HG03135 (cell line): ENCODE data around the gene XIST.
"Not testable (repeated sequence)": the region's sequence is repeated elsewhere in the genome, so short reads cannot be mapped to it uniquely, and the experiment has no call there.

Source experiments
- ATAC-seq: cut with Tn5 transposase; IDR thresholded peaks from one replicate; pipeline ENCODE4 v1.9.1; 2021; ENCODE audit warnings: mild to moderate bottlenecking, moderate library complexity; ENCODE audit not compliant: unreplicated experiment

Gene XIST

GRCh38 chrX:73840120-73840924, 12.2 kb downstream of the XIST start:
- ATAC-seq, result no peak

- ATAC-seq, result no peak
These were observed 13.4 kb downstream of the XIST start for GRCh38 chrX:73839152-73839551.

DNA sequence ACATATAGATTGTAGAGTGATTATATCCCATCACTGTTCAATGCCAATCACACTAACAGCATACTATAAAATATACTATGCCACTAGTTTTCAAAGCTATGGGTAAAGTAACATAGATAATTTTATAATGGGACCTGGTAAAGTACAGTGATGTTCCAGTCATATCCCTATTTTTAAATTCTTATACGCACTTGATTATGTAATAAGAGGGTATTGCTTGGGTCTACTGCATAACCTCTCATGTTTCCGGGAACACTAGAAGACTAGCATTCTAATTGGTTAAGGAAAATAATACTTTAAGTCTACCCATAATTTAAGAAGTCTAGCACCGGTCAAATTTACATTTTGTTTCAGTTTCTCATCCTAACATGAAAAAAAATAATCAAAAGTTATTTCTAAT, 14.4 kb downstream of the XIST start:
- no peak for ATAC-seq

DNA sequence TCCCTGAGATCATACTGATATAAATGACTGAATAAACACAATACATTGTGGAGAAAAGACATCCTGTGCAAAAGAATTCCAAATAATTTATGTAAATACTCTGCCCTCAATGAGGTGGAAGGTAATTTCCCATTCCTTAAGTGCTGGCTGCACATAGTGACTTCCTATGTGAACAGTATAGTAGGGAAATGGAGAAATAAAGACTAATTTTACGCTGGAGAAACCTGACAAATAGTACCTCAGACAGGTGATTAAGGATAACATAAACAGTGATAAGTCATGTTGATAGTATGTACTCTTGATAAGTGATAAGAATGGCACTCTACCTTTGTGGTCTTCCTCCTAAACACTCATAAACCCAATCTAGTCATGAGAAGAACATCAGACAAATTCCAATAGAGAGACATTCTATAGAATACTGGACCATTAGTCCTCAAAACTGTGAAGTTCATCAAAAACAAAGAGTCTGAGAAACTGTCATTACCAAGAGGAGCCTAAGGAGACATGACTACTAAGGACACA, 15.5 kb downstream of the XIST start:
- no peak for ATAC-seq

DNA sequence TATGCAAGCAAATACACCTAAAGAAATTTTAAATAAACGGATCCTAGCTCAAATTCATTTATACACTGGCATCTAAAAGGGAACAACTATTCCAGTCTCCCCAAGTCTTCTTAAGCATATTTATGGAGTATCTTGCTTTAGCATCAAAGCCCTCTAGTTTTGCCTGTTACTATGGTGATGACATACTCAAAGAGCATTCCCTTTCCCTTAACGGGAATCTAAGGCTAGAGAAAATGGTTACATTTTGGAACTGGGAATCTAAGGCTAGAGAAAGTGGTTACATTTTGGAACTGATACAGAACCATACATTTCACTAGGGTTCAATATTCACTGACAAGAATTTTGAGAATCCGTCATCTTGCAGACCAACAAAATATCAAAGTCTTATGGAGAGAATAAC, 18.3 kb downstream of the XIST start:
- no peak for ATAC-seq

DNA sequence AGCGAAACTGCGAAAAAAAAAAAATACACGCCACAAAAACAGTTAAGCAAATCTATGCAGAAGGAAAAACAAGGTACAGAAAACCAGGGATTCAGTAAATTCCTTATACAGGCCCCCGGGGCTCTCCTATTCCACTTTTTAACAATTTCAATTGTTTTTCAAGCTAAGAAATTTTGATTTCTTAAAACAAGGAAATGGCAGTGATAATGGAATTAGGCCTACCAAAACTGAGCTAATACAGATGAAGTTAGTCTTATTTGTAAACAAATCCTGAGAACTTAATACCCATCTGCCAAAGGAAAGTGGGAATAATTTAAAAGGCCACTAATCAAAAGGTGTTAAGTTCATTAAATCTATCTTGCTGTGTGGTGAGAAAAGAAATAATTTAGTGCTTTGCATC, 20.2 kb downstream of the XIST start:
- no peak for ATAC-seq

DNA sequence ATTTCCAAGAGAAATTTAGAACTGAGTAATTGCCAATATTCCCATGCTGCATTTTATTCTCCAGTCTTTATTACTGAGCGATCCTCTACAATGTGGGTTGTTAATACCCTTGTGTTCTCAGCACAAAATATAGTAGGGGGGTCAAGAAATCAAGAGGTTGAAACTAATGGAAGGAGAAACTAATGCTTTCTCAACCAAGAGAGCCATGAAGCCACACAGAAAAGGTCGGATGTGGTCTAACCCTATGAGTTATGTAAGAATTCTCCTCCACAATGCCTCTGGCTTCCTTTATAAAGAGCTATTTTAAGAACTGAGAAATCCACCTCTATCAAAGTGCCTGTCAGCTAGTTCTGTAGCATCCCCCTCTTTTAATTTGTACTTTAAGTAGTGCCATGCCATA, 21.0 kb downstream of the XIST start:
- ATAC-seq, result no peak

DNA sequence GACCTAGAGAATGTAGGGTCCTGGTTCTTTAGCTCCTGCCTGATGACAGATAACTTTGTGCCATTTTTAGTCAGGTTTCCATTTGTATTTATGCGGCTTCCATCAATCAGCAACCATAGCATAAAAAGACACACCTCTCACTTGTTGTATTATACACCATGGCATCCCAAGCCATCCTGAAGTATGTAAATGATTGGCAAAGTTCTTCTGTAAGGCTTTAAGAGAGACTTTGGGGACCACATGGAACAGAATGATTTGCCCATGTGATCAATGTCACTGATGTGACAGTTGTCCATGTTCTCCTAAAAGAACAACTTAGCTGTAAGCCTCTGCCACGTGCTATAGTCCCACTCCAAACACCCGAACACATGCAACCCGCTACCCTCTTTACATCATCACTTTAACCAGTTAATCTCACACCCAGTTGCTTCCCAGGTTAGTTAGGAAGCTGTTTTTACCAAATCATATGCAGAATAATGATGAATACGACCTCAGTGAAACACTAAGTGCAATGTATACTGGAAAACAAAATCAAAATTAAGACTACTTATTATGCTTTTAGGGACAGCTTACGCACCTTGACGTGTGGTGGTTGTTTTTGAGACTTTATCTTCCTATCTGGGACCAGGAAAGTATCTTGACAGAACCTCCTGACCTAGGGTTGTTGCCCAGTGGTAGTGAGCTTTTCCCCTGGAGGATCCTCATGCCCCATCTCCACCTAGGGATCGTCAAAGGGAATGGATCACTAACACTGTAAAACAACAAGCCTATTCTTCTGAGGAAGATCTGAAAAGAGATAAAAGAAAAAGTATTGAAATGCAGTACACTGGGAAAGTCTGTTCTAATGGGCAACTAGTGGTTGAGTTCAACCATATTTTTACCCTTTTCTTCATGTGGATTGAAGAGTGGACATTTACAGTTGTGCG, 21.8 kb downstream of the XIST start:
- ATAC-seq, result no peak

DNA sequence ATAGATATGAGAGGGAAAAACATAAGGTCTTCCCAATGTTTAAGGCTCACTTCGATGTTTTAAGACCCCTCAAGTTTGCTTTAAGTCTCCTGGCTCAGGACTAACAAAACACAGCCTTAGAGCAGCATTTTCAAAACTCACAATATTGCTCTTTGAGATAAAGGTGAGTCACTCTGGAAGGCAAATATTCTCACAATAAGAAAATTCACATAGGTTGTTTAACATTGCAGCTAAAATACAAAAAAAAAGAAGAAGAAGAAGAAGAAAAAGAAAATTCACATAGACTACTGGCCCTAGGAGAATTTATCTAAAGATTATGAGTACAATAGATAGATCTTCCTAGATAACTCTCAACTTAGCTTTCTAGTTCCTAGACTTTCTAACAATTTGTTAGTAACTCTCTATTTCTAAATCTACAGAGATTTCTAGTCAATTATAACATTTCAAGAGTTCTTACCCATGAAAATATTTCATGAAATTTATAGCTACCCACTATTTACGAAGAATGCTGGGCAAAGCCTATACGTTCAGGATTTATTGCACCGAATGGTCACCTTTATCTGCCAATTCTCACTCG, 22.5 kb downstream of the XIST start:
- ATAC-seq, result no peak

DNA sequence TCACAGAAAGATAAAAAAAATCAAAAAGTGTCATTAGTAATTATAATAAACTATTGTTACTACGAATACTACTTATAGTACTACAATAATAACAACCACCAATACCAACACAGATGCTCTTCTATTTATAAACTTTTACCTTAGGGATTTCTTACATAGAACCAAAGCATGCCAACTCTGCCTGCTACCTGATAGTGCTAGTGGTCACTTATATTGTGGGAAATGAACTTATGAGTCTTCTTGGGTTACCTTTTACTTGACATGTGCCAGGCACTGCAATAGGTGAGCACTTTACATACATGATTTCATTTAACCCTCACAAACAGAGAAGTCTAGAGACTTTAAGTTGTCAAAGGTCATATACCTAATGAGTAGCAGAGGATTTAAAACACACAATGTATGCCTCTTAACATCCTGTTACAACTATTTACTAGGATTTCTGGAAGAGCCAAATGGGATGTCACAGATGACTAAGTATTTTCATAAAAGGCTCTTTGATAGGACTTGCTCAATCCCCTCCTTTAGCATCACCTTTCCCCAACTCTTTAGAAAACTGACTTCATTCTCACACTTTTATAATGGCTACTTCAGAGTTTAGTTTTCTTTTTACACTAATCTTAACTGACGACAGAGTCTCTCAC, 24.3 kb downstream of the XIST start:
- no peak for ATAC-seq

DNA sequence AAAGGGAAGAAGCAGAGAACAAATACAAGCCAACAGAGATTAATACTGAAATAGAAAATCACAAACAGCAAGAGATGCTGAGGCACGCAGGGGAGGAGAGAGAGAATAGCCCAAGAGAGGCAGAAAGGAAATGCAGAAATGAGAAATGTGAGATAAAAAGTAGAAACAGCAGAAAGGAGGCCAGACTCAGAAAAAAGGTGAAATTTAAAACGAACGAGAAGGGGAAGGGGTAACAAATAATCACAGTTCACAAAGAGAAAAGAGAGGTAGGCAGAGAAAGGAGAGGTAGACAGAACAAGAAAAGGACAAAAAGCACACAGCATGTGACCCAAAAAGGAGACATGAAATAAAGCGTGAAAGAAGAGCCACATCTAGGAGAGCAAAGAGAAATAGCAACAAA, 25.1 kb downstream of the XIST start:
- no peak for ATAC-seq

GRCh38 chrX:73826996-73827395, 25.5 kb downstream of the XIST start:
- no peak for ATAC-seq

DNA sequence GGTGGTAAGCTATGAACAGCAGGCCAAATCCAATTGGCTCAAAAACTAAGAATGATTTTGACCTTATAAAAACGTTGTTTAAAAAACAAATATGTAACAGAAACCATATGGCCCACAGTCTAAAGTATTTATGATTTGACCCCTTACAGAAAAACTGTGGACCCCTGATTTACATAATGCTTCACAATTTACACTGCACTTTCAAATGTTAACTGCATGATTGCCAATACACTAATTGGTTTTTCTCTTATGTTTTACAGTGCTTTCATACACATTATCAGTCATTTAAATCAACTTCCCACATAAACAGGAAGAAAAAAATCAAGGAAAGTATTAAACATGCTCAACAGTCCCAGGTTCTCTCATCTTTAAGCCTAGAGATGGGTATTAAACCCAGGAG, 26.9 kb downstream of the XIST start:
- no peak for ATAC-seq

- no peak for ATAC-seq
These were observed 29.0 kb downstream of the XIST start for GRCh38 chrX:73823473-73824004.

GRCh38 chrX:73822775-73823174, 29.7 kb downstream of the XIST start:
- no peak for ATAC-seq

GRCh38 chrX:73821921-73822559, 30.5 kb downstream of the XIST start:
- no peak for ATAC-seq

DNA sequence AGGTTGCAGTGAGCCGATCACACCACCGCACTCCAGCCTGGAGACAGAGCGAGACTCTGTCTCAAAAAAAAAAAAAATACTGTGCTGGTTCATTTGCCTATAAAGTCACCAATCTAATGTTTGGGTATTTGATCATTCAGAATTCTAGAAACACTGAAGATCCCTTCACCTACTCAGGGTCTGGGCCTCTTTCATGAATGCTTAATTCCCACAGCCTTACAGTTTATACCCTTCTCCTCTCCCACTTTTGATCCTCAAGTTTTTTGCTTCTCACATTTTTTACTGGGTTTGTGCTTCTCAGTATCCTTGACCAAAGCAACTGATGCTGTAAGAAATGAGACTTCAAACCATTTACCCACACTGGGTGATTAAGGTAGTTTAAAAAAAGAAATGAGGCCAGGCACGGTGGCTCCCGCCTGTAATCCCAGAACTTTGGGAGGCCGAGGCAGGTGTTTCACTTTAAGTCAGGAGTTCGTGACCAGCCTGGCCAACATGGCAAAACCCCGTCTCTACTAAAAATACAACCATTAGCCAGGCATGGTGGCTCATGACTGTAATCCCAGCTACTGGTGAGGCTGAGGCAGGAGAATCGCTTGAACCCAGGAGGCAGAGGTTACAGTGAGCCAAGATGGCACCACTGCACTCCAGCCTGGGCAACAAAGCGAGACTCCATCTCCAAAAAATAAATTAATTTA, 32.5 kb downstream of the XIST start:
- not testable (repeated sequence) for ATAC-seq

- no peak for ATAC-seq
These were observed 34.1 kb downstream of the XIST start for GRCh38 chrX:73818200-73819116.
